HL-60 (cell line): ENCODE measurements around the gene RAD9A.

Experiments used
- DNase-seq, 2 experiments: peaks; one replicate each; pipeline ENCODE4 v3.0.0-alpha.2; 2010 to 2020; ENCODE audit warnings: low read depth in 1 of 2, low spot score in 1 of 2
- H3K27ac ChIP-seq: fragments of 250-450 bp; sonication (Bioruptor Pico); replicated peaks from 2 replicates; pipeline ENCODE4 v1.5.1; 2020; ENCODE audit warnings: mild to moderate bottlenecking, moderate library complexity
- H3K27me3 ChIP-seq: fragments of 250-450 bp; sonication (Bioruptor Pico); 2 replicates; pipeline ENCODE4 v1.5.1; 2021; ENCODE audit warnings: mild to moderate bottlenecking, moderate library complexity; ENCODE audit not compliant: insufficient read depth, poor library complexity, severe bottlenecking
- H3K4me3 ChIP-seq: replicated peaks from 2 replicates; pipeline ENCODE4 v1.5.1; 2011; ENCODE audit warnings: mild to moderate bottlenecking, control low read depth, low read length; ENCODE audit not compliant: insufficient read depth
- CTCF ChIP-seq: IDR thresholded peaks from one replicate; pipeline ENCODE4 v1.5.1; 2011; ENCODE audit warnings: low read length, control low read depth, inconsistent platforms; ENCODE audit not compliant: insufficient read depth
- GABPA ChIP-seq: IDR thresholded peaks from 2 replicates; pipeline ENCODE4 v1.6.1; 2012; ENCODE audit warnings: low read depth
- POLR2AphosphoS5 ChIP-seq: IDR thresholded peaks from 2 replicates; pipeline ENCODE4 v1.6.1; 2012; ENCODE audit warnings: low read depth
- REST ChIP-seq: IDR thresholded peaks from 2 replicates; pipeline ENCODE4 v1.6.1; 2012; ENCODE audit warnings: low read depth; ENCODE audit not compliant: insufficient replicate concordance
- SPI1 ChIP-seq: IDR thresholded peaks from 2 replicates; pipeline ENCODE4 v1.6.1; 2012; ENCODE audit warnings: low read depth, mild to moderate bottlenecking, borderline replicate concordance

RAD9A gene

GRCh38 chr11:67440229-67441097 is 48.7 kb downstream of the RAD9A start:
- no peaks in the 10 kb centered on the region for H3K27me3 ChIP-seq
- H3K4me3 ChIP-seq = no peak overlapping the region
- H3K27ac ChIP-seq = peak overlapping the region; percentile 17
- no peak for DNase-seq
- TF ChIP-seq POLR2AphosphoS5 (peak; percentile 14; the same call in 1 of the 2 replicates), GABPA (no peak), REST (no peak), CTCF (no peak)

- DNase-seq = no peak
- no peak overlapping the region for H3K27ac ChIP-seq
These were observed 49.3 kb downstream of the RAD9A start for GRCh38 chr11:67441098-67441563.

More at GRCh38 chr11:67441098-67441563, 49.3 kb downstream of the RAD9A start:
- Histone ChIP-seq H3K4me3 (no peak overlapping the region), H3K27me3 (no peaks in the 10 kb centered on the region)
- no peak for TF ChIP-seq REST
- TF ChIP-seq POLR2AphosphoS5 = no peak
- TF ChIP-seq GABPA = no peak
- no peak for TF ChIP-seq CTCF
- no peak for TF ChIP-seq SPI1
